ENCODE measurements around the gene TWSG1.

TWSG1 gene

GRCh38 chr18:9321736-9322135 is 12.8 kb upstream of the TWSG1 start:
- Histone ChIP-seq H3K9me2 (replicated peaks; ENCODE audit: low read depth, low read length) (no peaks in the 10 kb centered on the region), H3K79me2 (ENCODE audit: insufficient read depth, low read length) (no peaks in the 10 kb centered on the region), H2AFZ (ENCODE audit: low read length) (no peak overlapping the region), H3K27me3 (ENCODE audit: insufficient read depth, low read length, poor library complexity, severe bottlenecking) (no peaks in the 10 kb centered on the region), H3K4me3 (ENCODE audit: low read length, poor library complexity, severe bottlenecking) (no peak overlapping the region), H3F3A (ENCODE audit: low read depth) (no peaks in the 10 kb centered on the region), H3K4me2 (ENCODE audit: low read depth, low read length, poor library complexity, severe bottlenecking) (no peak overlapping the region), H3K9ac (ENCODE audit: low read depth, low read length, poor library complexity, severe bottlenecking) (no peak overlapping the region), H4K20me1 (ENCODE audit: insufficient read depth, low read length, poor library complexity, severe bottlenecking) (no peaks in the 10 kb centered on the region), H3K9me3 (ENCODE audit: insufficient read depth, low read depth, low read length) (no peaks in the 10 kb centered on the region), H3K4me1 (ENCODE audit: insufficient read depth, low read length, poor library complexity, severe bottlenecking) (no peaks in the 10 kb centered on the region), H3K36me3 (ENCODE audit: insufficient read depth, low read length) (no peaks in the 10 kb centered on the region)
- TF ChIP-seq EZH2phosphoT487 (IDR thresholded peaks at IDR 0.05; ENCODE audit: borderline replicate concordance) (no peak), CTCF (conservative IDR thresholded peaks at IDR 0.05; ENCODE audit: low read length) (no peak)

DNA sequence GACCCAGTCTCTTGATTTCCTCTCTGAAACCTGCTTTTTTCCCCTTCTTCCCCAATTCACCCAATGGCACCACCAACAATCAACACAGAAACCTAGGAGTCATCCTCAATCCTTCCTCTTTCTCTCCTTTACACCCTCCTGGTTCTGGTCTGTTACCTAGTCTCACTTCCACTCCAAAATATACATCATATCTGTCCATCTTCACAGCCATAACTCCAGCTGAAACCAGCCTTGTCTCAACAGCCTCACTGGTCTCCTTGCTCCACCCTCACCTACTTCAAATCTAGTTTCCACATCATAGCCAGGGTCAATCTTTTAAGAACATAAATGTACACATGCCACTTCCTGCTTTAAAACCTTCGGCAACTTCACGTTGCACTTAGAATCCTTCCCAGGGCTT is 11.8 kb upstream of the TWSG1 start:
- H3K79me2 ChIP-seq (ENCODE audit: insufficient read depth, low read length) = no peaks in the 10 kb centered on the region
- no peak overlapping the region for H3K9ac ChIP-seq (ENCODE audit: low read depth, low read length, poor library complexity, severe bottlenecking)
- H3K9me3 ChIP-seq (ENCODE audit: insufficient read depth, low read depth, low read length) = no peaks in the 10 kb centered on the region
- no peaks in the 10 kb centered on the region for H4K20me1 ChIP-seq (ENCODE audit: insufficient read depth, low read length, poor library complexity, severe bottlenecking)
- no peak overlapping the region for H3K4me3 ChIP-seq (ENCODE audit: low read length, poor library complexity, severe bottlenecking)
- H2AFZ ChIP-seq (ENCODE audit: low read length) = no peak overlapping the region
- H3K9me2 ChIP-seq (replicated peaks; ENCODE audit: low read depth, low read length) = no peaks in the 10 kb centered on the region
- no peaks in the 10 kb centered on the region for H3F3A ChIP-seq (ENCODE audit: low read depth)
- H3K36me3 ChIP-seq (ENCODE audit: insufficient read depth, low read length) = no peaks in the 10 kb centered on the region
- TF ChIP-seq EZH2phosphoT487 (IDR thresholded peaks at IDR 0.05; ENCODE audit: borderline replicate concordance) (no peak), CTCF (conservative IDR thresholded peaks at IDR 0.05; ENCODE audit: low read length) (no peak)
- H3K4me2 ChIP-seq (ENCODE audit: low read depth, low read length, poor library complexity, severe bottlenecking) = no peak overlapping the region
- H3K4me1 ChIP-seq (ENCODE audit: insufficient read depth, low read length, poor library complexity, severe bottlenecking) = no peaks in the 10 kb centered on the region
- no peaks in the 10 kb centered on the region for H3K27me3 ChIP-seq (ENCODE audit: insufficient read depth, low read length, poor library complexity, severe bottlenecking)

GRCh38 chr18:9323750-9324445 is 10.7 kb upstream of the TWSG1 start:
- H3K4me2 ChIP-seq (ENCODE audit: low read depth, low read length, poor library complexity, severe bottlenecking) = no peak overlapping the region
- H3K4me3 ChIP-seq (ENCODE audit: low read length, poor library complexity, severe bottlenecking) = no peak overlapping the region
- H3K36me3 ChIP-seq (ENCODE audit: insufficient read depth, low read length) = no peaks in the 10 kb centered on the region
- no peak overlapping the region for H2AFZ ChIP-seq (ENCODE audit: low read length)
- H3K4me1 ChIP-seq (ENCODE audit: insufficient read depth, low read length, poor library complexity, severe bottlenecking) = no peaks in the 10 kb centered on the region
- H3F3A ChIP-seq (ENCODE audit: low read depth) = no peaks in the 10 kb centered on the region
- no peaks in the 10 kb centered on the region for H3K27me3 ChIP-seq (ENCODE audit: insufficient read depth, low read length, poor library complexity, severe bottlenecking)
- H3K79me2 ChIP-seq (ENCODE audit: insufficient read depth, low read length) = no peaks in the 10 kb centered on the region
- H3K9me3 ChIP-seq (ENCODE audit: insufficient read depth, low read depth, low read length) = no peaks in the 10 kb centered on the region; the same call in 1 of the 2 replicates
- no peaks in the 10 kb centered on the region for H4K20me1 ChIP-seq (ENCODE audit: insufficient read depth, low read length, poor library complexity, severe bottlenecking)
- H3K9ac ChIP-seq (ENCODE audit: low read depth, low read length, poor library complexity, severe bottlenecking) = no peak overlapping the region
- TF ChIP-seq CTCF (conservative IDR thresholded peaks at IDR 0.05; ENCODE audit: low read length) = no peak
- TF ChIP-seq EZH2phosphoT487 (IDR thresholded peaks at IDR 0.05; ENCODE audit: borderline replicate concordance) = no peak
- no peaks in the 10 kb centered on the region for H3K9me2 ChIP-seq (replicated peaks; ENCODE audit: low read depth, low read length)
